NCI-H524 (cell line): Measurements from ENCODE around the gene COL23A1.

Source experiments
- DNase-seq, 2 experiments: peaks; one replicate each; lab custom pipeline; 2025; lab: John Stamatoyannopoulos, UW

COL23A1 gene

GRCh38 chr5:178223828-178224335 is 366.3 kb downstream of the COL23A1 start:
- no peak for DNase-seq

DNA sequence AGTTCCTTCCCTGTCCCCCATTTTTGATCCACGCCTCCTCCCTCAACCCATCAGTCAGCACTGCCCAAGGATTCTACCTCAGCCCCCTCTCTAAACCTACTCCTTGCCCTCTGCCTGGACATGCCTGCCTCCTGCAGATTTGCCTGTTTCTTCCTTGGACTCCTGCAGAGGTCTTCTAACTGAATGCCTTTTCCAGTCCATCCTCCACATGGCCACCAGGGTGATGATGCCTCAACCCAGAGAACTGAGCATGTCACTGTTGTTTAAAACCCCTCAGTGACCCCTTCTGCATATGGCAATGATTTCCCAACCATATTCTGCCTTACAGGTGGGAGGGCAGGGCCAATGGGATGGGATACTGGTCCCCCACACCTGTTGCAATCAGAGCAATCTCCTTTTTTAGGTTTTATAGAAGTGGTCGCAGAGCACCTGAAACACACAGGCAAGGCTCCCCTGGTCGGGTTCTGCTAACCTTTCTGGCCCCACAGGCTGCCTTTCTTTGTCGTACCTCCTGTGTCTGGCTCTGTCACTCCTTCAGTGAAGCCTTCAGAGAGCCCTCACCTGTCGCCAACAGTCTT is 366.9 kb downstream of the COL23A1 start:
- DNase-seq: no peak

GRCh38 chr5:178222292-178222691 is 367.9 kb downstream of the COL23A1 start:
- no peak for DNase-seq

DNA sequence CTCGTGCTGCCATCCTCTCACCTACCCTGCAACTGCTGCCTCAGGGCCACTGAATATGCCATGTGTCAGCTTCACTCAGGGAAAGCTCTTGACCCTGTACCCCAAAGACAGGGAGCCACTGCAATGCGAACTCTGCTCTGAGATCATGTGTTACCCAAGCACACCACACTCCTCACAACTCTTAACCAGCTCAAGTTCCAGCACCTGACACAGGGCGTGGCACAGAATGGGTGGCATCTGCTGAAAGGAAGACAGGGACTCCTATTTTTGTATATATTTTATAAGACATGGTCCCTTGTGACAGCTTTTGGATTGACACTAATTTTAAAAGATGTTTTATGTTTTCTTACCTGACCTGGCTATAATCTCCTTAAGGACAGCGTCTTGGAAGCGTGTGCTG is 368.3 kb downstream of the COL23A1 start:
- no peak for DNase-seq

DNA sequence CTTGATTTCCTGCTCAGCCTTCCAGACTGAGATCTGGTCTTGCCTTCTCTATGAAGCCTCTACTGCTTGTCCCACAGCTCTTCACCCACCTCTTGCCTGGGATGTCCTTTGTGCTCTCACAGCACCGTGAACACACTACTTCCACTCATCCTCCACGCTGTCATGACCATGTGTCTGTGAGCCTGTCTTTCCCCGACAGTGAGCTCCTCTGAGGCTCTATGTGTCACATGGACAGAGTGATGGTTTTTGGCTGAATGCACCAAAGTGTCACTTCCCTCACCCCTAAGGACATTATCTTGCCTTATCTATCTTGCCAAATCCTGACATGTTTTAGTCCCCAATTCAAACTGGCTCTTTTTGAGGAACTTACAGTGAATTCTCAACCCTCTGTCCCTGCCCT is 368.9 kb downstream of the COL23A1 start:
- DNase-seq: no peak

- DNase-seq: no peak
Observed at GRCh38 chr5:178218827-178219226, 371.4 kb downstream of the COL23A1 start.

DNA sequence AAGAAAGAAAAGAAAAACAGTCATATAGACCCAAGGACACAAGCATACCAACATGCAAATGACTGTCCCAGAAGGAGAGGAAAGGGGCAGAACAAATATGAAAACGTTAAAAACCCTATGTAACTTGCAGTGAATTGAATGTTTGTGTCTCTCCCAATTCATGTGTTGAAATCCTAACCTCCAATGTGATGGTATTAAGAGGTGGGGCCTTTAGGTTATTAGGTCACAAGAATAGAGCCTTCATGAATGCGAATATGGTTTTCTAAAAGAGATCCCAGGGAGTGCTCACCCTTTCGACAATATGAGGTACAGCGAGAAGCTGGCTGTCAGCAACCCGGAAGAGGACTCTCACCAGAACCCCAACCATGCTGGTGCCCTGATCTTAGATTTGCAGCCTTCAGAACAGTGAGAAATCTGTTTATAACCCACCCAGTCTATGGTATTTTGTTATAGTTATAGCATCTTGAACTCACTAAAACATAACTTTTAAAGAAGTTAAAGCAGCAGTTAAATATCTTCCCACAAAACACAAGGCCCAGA is 371.9 kb downstream of the COL23A1 start:
- no peak for DNase-seq

- no peak for DNase-seq
Observed at GRCh38 chr5:178216779-178217178, 373.4 kb downstream of the COL23A1 start.

DNA sequence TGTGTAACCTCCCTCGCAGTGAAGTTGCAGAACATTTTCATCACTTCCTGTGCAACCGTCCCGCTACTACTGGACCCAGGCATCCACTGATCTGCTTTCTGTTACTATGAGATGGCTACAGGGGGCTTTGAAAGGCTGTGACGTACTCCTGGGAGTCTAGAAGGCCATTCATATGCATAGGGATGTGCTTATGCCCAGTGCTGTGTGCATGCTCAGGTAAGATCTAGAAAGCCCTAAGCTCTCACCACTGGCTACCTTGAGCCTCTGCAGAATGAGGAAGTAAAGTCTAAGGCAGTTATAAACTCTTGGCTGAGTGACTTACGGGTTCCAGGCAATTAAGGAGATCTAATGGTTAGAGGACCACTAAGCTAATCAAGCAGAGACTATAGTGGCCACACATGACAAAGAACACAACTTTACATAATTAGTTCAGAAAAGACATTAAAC is 374.1 kb downstream of the COL23A1 start:
- DNase-seq: no peak

DNA sequence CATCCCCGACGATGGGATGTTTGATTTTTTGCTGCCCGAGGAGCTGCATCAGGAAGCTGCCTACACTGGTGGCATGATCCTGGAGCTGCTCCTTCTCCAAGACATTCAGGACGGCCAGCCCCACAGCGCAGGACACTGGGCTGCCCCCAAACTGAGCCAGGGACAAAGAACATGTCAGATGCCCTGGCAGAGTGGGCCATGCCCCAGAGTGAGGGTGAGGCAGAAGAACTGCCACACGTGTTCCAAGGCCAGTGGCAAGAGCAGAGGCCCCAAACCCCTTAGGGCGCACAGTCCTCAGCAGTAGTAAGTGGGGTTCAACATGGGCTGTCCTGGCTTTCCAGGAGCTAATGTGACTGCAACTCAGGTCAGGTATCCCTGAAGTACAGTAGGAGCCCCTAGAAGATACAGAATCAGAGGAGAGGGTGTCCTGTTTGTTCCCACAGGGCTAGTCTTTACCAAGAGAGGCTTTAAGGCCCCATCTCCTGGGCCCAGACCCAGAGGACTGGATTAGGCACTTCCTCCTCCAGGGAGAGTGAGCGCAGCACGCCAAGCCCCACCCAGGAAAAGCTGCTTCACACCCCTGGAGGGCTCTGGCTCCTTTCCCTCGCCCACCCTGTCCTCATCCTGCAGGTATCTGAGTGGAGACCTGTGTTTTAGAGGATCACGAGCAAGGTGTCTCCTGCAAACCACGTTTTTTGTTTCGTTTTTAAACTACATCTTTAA is 374.8 kb downstream of the COL23A1 start:
- DNase-seq: no peak

DNA sequence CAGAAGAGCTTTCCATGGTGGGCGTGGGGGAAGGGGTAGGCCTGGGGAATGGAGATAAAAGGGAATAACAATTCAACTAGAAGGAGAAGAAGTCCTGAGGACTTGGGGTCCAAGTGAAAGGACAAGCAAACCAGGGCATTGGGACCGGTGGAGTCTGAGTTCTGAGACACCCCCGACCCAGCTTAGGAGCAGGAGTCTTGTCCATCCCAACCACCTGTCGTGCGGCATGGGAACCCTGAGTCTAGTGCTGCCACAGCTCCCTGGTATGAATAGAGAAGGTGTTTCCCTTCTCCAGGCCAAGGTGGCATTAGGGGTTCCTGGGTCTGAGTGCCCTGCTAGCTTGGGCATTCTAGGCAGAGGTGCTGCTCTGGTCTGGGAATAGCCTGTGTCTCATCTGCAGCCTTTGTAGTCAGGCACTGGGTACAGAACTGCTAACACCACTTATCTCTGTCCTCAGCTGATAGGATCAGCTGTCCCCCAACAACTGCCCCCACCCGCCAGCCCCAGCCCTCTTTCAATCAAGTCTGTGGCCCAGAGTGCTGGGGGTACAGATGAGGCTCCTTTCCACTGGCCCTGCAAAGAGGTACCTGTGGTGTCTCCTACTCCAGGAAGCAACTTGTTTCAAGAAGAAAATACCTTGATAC is 375.9 kb downstream of the COL23A1 start:
- no peak for DNase-seq

DNA sequence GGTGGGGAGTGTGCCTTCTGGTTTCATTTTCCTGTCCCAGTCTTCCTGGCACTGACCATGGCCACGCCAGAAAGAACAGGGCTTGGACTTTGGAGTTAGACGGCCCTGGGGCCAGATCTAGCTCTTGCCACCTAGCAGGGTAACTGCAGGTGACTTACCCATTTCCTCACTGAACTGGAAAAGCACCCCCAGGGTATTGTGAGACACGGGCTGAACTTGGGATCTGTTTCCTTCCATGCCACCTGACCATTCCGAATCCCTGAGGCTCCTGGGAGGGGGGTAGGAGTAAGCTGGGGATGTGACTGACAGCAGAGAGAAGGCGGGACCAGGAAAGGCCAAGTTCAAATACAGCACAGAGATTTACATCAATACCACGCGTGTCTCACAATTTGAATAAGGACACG is 376.4 kb downstream of the COL23A1 start:
- DNase-seq: no peak

DNA sequence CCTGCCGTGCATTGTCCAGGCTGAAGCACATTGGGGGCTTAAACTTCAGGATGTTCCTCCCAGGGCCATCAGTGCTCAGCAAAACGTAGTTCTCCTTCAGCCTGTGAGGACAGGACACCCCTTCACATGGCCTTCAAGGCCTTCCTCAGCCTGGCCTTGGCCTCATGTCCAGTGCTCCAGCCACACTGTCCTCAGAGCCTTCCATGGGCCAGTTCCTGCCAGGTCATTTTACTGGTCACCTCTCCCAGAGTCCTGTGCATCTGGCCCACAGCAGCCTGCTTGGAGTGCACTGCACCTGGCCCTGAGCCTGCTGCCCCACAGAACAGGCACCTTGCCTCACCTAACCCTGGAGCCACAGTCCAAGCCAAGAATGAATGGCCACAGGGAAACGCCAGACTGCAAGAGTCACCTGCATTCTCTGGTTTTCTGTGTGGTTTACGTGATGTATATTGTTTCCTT is 377.2 kb downstream of the COL23A1 start:
- no peak for DNase-seq

DNA sequence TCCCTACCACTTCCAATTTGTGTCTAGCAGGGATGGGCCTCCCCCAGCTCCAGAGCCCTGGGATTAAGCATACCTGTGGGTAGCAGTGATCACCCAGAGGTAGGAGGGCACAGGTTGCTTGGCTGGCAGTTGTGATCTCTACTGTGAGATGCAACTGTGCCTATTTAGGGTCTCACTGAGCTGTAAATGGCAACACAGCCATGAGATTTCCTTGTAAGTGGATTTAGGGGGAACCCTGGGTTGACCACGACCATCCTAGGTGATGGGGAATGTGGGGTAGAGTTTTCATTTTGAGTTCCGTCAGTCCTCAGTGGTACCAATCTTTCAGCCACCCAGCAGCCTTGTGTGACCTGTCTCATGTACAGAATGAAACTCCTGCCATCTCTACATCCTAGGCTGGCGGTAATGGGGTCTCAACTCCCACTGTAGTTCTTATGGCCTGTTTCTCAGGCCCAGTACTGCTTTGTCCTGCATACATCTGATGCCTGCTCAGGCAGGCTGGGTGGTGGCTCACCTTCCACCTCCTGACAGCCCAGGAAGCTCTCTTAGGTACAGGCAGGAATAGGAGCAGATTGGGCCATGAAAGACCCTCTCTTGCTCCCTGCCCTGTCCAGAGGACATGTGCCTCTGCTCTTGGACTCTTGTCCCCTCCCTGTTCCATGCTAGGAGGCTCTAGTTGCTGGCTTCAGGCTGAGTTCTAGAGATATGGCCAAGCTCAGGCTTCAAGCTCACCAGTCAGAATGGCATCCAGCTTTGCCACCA is 377.8 kb downstream of the COL23A1 start:
- DNase-seq: no peak

- DNase-seq: no peak
Observed at GRCh38 chr5:178211095-178212048, 378.8 kb downstream of the COL23A1 start.

- DNase-seq: no peak
Observed at GRCh38 chr5:178210686-178211085, 379.5 kb downstream of the COL23A1 start.

- DNase-seq: no peak
Observed at GRCh38 chr5:178210073-178210535, 380.1 kb downstream of the COL23A1 start.

- DNase-seq: no peak
Observed at GRCh38 chr5:178209334-178210072, 380.7 kb downstream of the COL23A1 start.

- DNase-seq: peak in 1 of 2 experiments; percentile 31
Observed at GRCh38 chr5:178208540-178209227, 381.5 kb downstream of the COL23A1 start.
